Measurements from ENCODE around the gene CHRNA3.
"Not testable (repeated sequence)": the region's sequence is repeated elsewhere in the genome, so short reads cannot be mapped to it uniquely, and the experiment has no call there.

CHRNA3 gene

GRCh38 chr15:78618064-78618463 is 2.7 kb downstream of the CHRNA3 start:
- no peaks in the 10 kb centered on the region for H3K9me3 ChIP-seq (ENCODE audit: control insufficient read depth, low read length)
- no peak overlapping the region for H3K27ac ChIP-seq (ENCODE audit: insufficient read depth, low read depth, low read length, poor library complexity, severe bottlenecking)
- H3K27me3 ChIP-seq (ENCODE audit: control insufficient read depth, insufficient read depth, low read length, poor library complexity, severe bottlenecking), result peaks cover 45% of the 10 kb centered on the region
- WGBS, 2 experiments, result 87 to 90% methylated on average over 8 of the region's 8 CpGs
- no peaks in the 10 kb centered on the region for H3K4me1 ChIP-seq (ENCODE audit: control insufficient read depth, insufficient read depth, low read length)
- H3K36me3 ChIP-seq (ENCODE audit: control insufficient read depth, insufficient read depth, low read length), result no peaks in the 10 kb centered on the region
- no peak overlapping the region for H3K4me3 ChIP-seq (ENCODE audit: insufficient read depth, low read depth, low read length)

- H3K4me1 ChIP-seq (ENCODE audit: control insufficient read depth, insufficient read depth, low read length), result no peaks in the 10 kb centered on the region
- H3K27me3 ChIP-seq (ENCODE audit: control insufficient read depth, insufficient read depth, low read length, poor library complexity, severe bottlenecking), result peaks cover 40% of the 10 kb centered on the region
- H3K4me3 ChIP-seq (ENCODE audit: insufficient read depth, low read depth, low read length), result no peak overlapping the region
- H3K27ac ChIP-seq (ENCODE audit: insufficient read depth, low read depth, low read length, poor library complexity, severe bottlenecking), result no peak overlapping the region
- no peaks in the 10 kb centered on the region for H3K36me3 ChIP-seq (ENCODE audit: control insufficient read depth, insufficient read depth, low read length)
- 84 to 85% methylated on average over 5 of the region's 5 CpGs for WGBS, 2 experiments
- no peaks in the 10 kb centered on the region for H3K9me3 ChIP-seq (ENCODE audit: control insufficient read depth, low read length)
Observed at GRCh38 chr15:78617516-78617915, 3.3 kb downstream of the CHRNA3 start.

- Histone ChIP-seq H3K4me1 (ENCODE audit: control insufficient read depth, insufficient read depth, low read length) (no peaks in the 10 kb centered on the region), H3K27ac (ENCODE audit: insufficient read depth, low read depth, low read length, poor library complexity, severe bottlenecking) (no peak overlapping the region), H3K9me3 (ENCODE audit: control insufficient read depth, low read length) (no peaks in the 10 kb centered on the region), H3K4me3 (ENCODE audit: insufficient read depth, low read depth, low read length) (no peak overlapping the region), H3K27me3 (ENCODE audit: control insufficient read depth, insufficient read depth, low read length, poor library complexity, severe bottlenecking) (peaks cover 35% of the 10 kb centered on the region), H3K36me3 (ENCODE audit: control insufficient read depth, insufficient read depth, low read length) (no peaks in the 10 kb centered on the region)
- 86% methylated on average over 7 of the region's 7 CpGs for WGBS, 2 experiments
Observed at GRCh38 chr15:78617076-78617475, 3.7 kb downstream of the CHRNA3 start.

GRCh38 chr15:78616506-78616905 is 4.3 kb downstream of the CHRNA3 start:
- no peak overlapping the region for H3K4me3 ChIP-seq (ENCODE audit: insufficient read depth, low read depth, low read length)
- H3K4me1 ChIP-seq (ENCODE audit: control insufficient read depth, insufficient read depth, low read length), result no peaks in the 10 kb centered on the region
- peaks cover 30% of the 10 kb centered on the region for H3K27me3 ChIP-seq (ENCODE audit: control insufficient read depth, insufficient read depth, low read length, poor library complexity, severe bottlenecking)
- H3K36me3 ChIP-seq (ENCODE audit: control insufficient read depth, insufficient read depth, low read length), result no peaks in the 10 kb centered on the region
- H3K9me3 ChIP-seq (ENCODE audit: control insufficient read depth, low read length), result no peaks in the 10 kb centered on the region
- no peak overlapping the region for H3K27ac ChIP-seq (ENCODE audit: insufficient read depth, low read depth, low read length, poor library complexity, severe bottlenecking)
- WGBS, 2 experiments, result 93 to 94% methylated on average over 2 of the region's 2 CpGs

GRCh38 chr15:78615151-78615589 is 5.6 kb downstream of the CHRNA3 start:
- no peak overlapping the region for H3K27ac ChIP-seq (ENCODE audit: insufficient read depth, low read depth, low read length, poor library complexity, severe bottlenecking)
- H3K4me3 ChIP-seq (ENCODE audit: insufficient read depth, low read depth, low read length), result no peak overlapping the region
- no peaks in the 10 kb centered on the region for H3K9me3 ChIP-seq (ENCODE audit: control insufficient read depth, low read length)
- no peaks in the 10 kb centered on the region for H3K36me3 ChIP-seq (ENCODE audit: control insufficient read depth, insufficient read depth, low read length)
- no peaks in the 10 kb centered on the region for H3K4me1 ChIP-seq (ENCODE audit: control insufficient read depth, insufficient read depth, low read length)
- peaks cover 16% of the 10 kb centered on the region for H3K27me3 ChIP-seq (ENCODE audit: control insufficient read depth, insufficient read depth, low read length, poor library complexity, severe bottlenecking)
- 92 to 93% methylated on average over 3 of the region's 3 CpGs for WGBS, 2 experiments

GRCh38 chr15:78614021-78614420 is 6.8 kb downstream of the CHRNA3 start:
- Histone ChIP-seq H3K9me3 (ENCODE audit: control insufficient read depth, low read length) (no peaks in the 10 kb centered on the region), H3K27me3 (ENCODE audit: control insufficient read depth, insufficient read depth, low read length, poor library complexity, severe bottlenecking) (peaks cover 5% of the 10 kb centered on the region), H3K4me1 (ENCODE audit: control insufficient read depth, insufficient read depth, low read length) (no peaks in the 10 kb centered on the region), H3K27ac (ENCODE audit: insufficient read depth, low read depth, low read length, poor library complexity, severe bottlenecking) (no peak overlapping the region), H3K36me3 (ENCODE audit: control insufficient read depth, insufficient read depth, low read length) (no peaks in the 10 kb centered on the region), H3K4me3 (ENCODE audit: insufficient read depth, low read depth, low read length) (no peak overlapping the region)
- 91 to 94% methylated on average over 2 to 3 of the region's 3 CpGs for WGBS, 2 experiments

- WGBS, 2 experiments, result no CpG with 5 or more reads among the region's 3 CpGs
- not testable (repeated sequence) for H3K36me3 ChIP-seq (ENCODE audit: control insufficient read depth, insufficient read depth, low read length); H3K27me3 ChIP-seq (ENCODE audit: control insufficient read depth, insufficient read depth, low read length, poor library complexity, severe bottlenecking); H3K9me3 ChIP-seq (ENCODE audit: control insufficient read depth, low read length); H3K4me1 ChIP-seq (ENCODE audit: control insufficient read depth, insufficient read depth, low read length); H3K27ac ChIP-seq (ENCODE audit: insufficient read depth, low read depth, low read length, poor library complexity, severe bottlenecking); H3K4me3 ChIP-seq (ENCODE audit: insufficient read depth, low read depth, low read length)
Observed at GRCh38 chr15:78609551-78609950, 11.2 kb downstream of the CHRNA3 start.

- H3K27ac ChIP-seq (ENCODE audit: insufficient read depth, low read depth, low read length, poor library complexity, severe bottlenecking), result no peak overlapping the region
- H3K4me1 ChIP-seq (ENCODE audit: control insufficient read depth, insufficient read depth, low read length), result no peaks in the 10 kb centered on the region
- H3K27me3 ChIP-seq (ENCODE audit: control insufficient read depth, insufficient read depth, low read length, poor library complexity, severe bottlenecking), result no peaks in the 10 kb centered on the region
- H3K9me3 ChIP-seq (ENCODE audit: control insufficient read depth, low read length), result no peaks in the 10 kb centered on the region
- no peak overlapping the region for H3K4me3 ChIP-seq (ENCODE audit: insufficient read depth, low read depth, low read length)
- WGBS, 2 experiments, result 94 to 97% methylated on average over 4 of the region's 4 CpGs
- H3K36me3 ChIP-seq (ENCODE audit: control insufficient read depth, insufficient read depth, low read length), result no peaks in the 10 kb centered on the region
Observed at GRCh38 chr15:78605680-78606079, 15.1 kb downstream of the CHRNA3 start.

GRCh38 chr15:78605201-78605600 is 15.6 kb downstream of the CHRNA3 start:
- Histone ChIP-seq H3K27ac (ENCODE audit: insufficient read depth, low read depth, low read length, poor library complexity, severe bottlenecking) (no peak overlapping the region), H3K4me1 (ENCODE audit: control insufficient read depth, insufficient read depth, low read length) (no peaks in the 10 kb centered on the region), H3K9me3 (ENCODE audit: control insufficient read depth, low read length) (no peaks in the 10 kb centered on the region), H3K36me3 (ENCODE audit: control insufficient read depth, insufficient read depth, low read length) (no peaks in the 10 kb centered on the region), H3K27me3 (ENCODE audit: control insufficient read depth, insufficient read depth, low read length, poor library complexity, severe bottlenecking) (no peaks in the 10 kb centered on the region), H3K4me3 (ENCODE audit: insufficient read depth, low read depth, low read length) (no peak overlapping the region)
- 90 to 95% methylated on average over 5 of the region's 5 CpGs for WGBS, 2 experiments

- H3K36me3 ChIP-seq (ENCODE audit: control insufficient read depth, insufficient read depth, low read length), result no peaks in the 10 kb centered on the region
- 80 to 93% methylated on average over 2 of the region's 2 CpGs for WGBS, 2 experiments
- H3K4me3 ChIP-seq (ENCODE audit: insufficient read depth, low read depth, low read length), result no peak overlapping the region
- H3K9me3 ChIP-seq (ENCODE audit: control insufficient read depth, low read length), result no peaks in the 10 kb centered on the region
- no peaks in the 10 kb centered on the region for H3K4me1 ChIP-seq (ENCODE audit: control insufficient read depth, insufficient read depth, low read length)
- no peaks in the 10 kb centered on the region for H3K27me3 ChIP-seq (ENCODE audit: control insufficient read depth, insufficient read depth, low read length, poor library complexity, severe bottlenecking)
- H3K27ac ChIP-seq (ENCODE audit: insufficient read depth, low read depth, low read length, poor library complexity, severe bottlenecking), result no peak overlapping the region
Observed at GRCh38 chr15:78604420-78604819, 16.4 kb downstream of the CHRNA3 start.

GRCh38 chr15:78603467-78603866 is 17.3 kb downstream of the CHRNA3 start:
- Histone ChIP-seq H3K36me3 (ENCODE audit: control insufficient read depth, insufficient read depth, low read length) (no peaks in the 10 kb centered on the region), H3K9me3 (ENCODE audit: control insufficient read depth, low read length) (no peaks in the 10 kb centered on the region), H3K27ac (ENCODE audit: insufficient read depth, low read depth, low read length, poor library complexity, severe bottlenecking) (no peak overlapping the region), H3K4me1 (ENCODE audit: control insufficient read depth, insufficient read depth, low read length) (no peaks in the 10 kb centered on the region), H3K4me3 (ENCODE audit: insufficient read depth, low read depth, low read length) (no peak overlapping the region), H3K27me3 (ENCODE audit: control insufficient read depth, insufficient read depth, low read length, poor library complexity, severe bottlenecking) (no peaks in the 10 kb centered on the region)
- 86 to 91% methylated on average over 2 to 3 of the region's 3 CpGs for WGBS, 2 experiments

Data from ectodermal cell (in vitro differentiated cells).